NCI-H1436 (cell line): ENCODE measurements around the gene OBSL1.

Experiments used
- DNase-seq: peaks from one replicate; lab custom pipeline; 2025; lab: John Stamatoyannopoulos, UW

The OBSL1 gene

DNA sequence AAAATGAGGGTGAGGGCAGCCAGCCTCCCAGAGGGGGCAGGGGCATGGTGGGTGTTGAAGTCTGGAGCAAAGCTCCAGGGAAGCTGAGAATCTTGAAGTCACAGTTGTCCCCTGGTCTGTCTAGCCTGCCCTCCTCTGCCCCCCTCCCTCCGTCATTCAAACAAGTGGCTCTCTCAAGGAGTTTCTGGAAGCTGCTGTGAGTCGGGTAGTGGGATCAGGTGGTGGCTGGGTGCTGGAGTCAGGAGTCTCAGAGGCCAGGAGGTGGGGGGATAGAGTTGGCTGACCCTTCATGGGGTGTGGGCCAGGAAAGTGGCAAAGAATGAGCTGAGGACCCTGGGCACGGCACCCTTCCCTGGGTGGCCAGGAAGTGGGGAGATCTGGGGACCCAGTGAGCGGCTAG, 57.6 kb downstream of the OBSL1 start:
- DNase-seq = no peak

DNA sequence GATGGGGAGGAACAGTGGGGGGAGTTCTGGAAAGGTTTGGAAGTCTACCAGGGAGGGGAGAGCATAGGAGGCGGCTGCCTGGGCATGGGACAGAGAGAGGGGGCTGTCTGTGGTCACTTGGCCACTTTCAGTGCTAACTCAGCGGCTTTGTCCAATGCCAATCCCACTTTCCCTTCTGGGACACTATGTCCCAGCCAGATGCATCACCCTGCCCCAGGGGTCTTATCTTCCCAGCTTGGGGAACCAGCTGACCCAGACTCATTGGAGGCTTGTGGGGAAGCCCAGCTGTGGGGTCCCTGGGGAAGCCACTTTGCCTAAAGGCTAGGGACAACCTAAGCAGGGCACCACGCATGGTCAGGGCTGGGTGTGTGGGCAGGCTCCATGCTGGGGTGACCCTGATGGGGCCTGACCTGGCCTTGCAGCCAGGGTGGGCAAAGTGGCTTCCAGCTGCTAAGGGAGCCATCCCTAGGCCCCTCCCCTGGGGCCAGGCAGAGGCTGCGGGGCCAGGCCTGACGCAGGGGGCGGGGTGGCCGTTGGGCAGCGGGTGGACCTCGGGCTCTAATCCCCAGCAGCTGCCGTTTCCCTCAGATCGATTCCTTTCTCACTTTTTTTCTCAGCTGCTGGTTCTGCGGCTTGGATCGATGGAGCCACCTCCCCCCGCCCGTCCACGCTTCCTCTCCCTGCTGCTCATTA, 58.7 kb downstream of the OBSL1 start:
- no peak for DNase-seq

DNA sequence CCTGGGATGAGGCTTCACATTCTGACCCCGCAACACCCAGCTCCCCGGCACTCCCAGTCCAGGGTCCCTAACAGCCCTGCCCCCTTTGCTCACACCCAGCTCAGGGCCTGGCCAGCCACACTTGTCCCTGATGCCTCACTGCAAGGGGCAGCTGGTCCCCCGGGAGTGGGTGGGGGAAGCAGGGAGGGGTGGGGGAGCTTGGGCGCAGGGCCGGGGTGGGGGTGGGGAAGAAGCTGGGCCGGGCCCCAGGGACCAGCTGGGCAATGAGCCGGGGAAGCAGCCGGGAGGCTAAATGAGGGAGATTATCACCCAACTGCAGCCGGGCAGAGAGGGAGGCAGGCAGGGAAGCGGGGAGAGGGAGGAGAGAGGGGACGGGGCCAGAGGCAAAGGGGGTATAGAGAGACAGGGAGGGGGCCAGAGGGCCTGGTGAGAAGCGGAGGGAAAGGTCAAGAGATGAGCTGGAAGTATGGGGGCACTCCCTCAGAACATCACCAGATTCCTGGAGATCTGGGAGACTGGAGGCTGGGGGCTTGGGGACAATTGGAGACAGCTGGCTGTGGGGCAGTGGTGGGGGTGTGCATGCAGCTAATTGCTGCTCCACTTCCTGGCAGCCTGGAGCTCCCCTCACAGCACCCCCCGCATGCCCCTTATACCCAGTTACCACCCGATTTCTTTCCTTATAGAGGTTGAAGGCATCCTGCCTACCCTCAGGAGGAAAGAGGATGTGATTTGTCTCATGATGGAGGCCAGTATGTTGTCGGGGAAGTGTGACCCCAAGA, 59.6 kb downstream of the OBSL1 start:
- DNase-seq = peak; percentile 38

DNA sequence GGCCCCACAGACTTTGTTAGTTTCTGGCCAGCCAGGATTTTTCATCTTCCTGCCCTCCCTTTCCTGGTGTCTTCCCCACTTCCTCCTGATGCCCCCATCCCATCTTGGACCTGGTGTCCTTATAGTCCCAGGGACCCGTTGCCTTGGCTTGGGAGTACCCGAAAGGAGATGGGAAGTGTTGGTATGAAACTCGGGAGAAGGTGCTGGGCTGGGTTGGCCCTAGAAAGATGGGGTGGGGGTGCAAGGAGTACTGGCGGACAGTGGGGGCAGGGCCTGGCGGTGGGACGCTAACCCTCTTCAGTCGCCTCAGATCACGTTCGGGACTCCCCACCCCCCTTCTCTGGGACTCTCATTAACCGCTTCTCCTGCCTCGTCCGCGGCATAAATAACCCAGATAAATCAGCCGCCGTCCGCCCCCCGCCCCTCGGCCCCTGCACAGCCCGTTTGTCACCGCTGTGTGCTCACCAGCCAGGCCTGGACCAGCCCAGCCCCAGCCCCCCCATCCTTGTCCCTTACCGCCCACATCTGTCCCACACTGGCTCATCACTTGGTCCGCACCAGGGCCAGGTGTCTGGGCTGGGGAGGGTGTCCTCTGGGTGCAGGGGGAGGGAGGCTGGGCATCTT, 60.7 kb downstream of the OBSL1 start:
- no peak for DNase-seq

DNA sequence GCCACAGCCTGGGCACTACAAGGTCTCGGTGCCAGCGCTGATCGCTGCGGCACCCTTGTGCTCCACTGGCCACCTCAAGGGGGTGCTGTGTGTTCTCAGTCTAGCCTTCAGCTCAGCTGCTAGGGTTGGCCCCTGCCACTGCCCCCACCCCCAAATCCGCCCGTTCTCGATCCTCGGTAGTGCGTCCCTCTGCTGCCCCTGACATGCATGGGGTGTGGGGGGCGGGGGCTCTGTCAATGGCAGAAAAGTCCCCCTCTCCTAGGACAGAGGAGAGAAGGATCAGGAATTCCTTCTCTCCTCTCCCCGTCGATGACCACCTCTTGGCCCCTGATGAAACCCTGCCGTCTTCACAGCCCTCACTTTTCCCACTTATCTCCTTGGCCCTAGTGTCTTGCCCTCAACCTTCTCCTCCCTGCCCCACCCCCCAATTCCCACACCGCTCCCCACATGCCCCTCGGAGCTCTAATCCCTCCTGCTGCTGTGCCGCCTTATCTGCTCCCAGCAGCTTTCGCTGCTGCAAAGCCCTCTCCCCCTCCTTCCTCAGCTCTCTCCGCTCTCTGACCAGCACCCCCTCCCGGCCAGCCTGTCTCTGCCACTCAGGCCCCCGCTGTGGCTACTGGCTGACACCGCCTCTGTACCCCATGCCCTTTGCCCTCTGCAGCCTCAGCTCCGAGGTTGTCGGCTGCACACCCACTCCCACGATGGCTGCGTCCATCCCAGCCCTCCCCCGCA, 61.4 kb downstream of the OBSL1 start:
- peak; percentile 49 for DNase-seq

DNA sequence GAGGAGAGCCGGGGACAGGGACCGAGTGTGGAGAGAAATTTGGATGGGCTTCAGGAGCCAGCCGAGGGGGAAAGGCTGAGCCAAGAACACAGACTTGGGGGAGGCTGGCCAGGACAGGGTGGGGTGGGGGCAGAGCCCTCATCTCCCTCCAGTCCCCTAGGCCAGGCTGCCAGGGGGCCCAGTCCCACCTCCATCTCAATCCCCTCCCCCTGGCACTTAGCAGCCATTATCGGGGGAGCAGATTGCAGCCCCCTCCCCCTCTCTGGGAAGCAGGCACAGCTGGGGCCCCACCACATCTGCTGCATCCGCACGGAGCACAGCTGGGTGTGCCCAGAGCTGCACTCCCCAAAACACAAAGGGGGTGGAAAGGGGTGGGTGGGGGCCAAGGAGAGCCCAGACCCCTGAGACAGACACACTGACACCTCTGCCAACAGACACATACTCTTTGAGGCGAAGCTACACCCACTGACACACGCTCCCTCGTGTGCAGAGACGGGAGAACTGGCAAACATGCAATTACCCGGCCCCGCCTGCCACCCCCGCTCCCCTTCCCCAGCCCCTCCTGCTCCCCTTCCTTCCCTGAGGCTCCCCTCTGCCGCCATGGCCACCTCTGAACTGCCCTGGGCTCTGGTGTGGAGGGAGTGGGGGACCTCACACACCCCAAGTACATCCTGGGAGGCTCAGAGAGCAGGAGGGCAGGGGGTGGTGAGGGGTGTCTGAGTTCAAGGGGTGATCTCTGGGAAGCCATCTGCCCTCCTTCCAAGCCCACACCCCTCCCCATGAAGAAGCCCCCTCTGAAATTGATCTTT, 62.2 kb downstream of the OBSL1 start:
- DNase-seq = no peak

DNA sequence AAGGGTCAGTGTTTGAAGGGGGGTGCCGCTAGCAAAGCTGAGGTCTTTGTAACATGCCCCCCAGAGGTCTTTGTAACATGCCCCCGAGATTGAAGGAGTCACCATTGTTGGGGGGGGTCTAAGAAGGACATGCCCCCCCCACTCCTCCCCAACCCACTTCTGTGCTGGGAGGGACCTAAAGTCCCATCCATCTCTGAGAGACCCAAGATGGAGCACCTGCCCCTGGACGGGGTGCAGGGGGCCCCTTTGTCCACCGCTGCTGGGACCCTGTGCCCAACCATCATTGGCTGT, 63.0 kb downstream of the OBSL1 start:
- DNase-seq = no peak

DNA sequence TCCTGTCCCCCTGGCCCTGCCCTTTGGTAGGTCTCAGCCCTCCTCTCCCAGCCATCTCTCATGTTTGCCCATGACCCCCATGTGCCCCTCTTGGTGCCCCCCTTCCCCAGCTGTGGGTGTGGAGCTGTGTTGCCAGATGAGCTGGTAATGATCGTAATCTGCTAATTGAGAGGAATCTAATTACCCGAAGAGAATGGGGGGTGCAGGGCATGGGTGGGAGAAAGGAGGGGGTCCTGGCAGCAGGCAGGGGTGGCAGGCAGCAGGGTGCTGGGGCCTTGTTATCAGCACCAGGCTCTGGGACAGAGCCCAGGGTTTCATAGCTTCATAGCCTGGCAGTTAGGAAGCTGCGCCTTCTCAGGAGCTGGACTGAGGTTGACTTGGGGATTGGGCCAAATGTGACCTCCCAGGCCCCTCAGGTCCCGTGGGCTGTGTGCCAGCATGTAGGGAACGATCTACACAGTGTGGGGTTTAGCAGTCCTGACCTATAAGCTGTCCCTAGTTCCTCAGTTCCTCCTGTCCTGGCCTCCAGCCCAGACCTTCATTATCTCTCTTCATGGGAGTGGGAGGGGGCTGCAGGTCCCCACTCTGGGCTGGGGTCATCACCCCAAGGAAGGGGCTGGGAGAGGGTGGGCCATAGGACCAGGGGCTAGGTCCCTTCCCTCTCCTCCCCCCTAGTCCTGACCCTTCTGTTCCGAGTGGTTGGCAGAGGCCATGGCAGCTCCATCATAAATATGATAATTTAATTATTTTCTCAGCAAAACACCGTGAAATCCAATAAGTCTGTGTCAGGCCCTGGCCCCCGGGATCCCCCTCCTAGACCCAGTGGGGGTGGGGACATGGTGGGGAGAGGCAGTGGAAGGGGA, 63.5 kb downstream of the OBSL1 start:
- DNase-seq = no peak

DNA sequence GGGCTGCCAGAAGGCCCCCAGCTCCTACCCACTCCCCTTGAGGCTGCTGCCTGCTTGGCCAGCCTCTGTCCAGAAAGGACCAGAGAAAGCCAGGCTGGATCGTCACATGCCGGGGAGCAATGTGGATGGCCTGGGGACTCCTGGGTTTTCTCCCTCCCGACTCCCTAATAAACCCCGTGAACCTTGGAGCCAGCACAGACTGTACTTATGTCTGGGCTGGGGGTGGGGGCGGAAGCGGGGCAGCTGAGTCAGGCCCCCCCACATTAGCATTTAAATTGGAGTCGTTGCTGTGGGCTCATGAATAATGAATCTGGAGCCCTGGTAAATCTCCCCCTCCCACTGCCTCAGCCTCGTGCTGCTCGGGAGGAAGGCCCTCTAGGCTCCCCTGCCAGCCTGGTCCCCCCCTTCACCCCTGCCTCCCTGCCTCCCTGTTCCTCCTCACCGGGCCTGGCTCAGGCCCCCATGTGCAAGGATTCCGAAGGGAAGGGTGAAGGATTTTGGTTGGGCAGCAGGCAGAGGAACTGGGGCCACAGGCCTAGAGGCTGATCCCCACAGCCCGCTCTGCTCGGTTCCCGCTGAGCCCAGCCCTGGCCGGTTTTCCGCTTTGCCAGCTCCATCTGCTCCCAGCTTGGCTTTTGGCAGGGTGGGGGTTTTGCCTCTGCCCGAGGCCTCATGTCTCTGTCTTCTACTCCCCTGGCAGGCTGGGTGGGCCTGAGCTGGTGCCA, 64.4 kb downstream of the OBSL1 start:
- DNase-seq = no peak

DNA sequence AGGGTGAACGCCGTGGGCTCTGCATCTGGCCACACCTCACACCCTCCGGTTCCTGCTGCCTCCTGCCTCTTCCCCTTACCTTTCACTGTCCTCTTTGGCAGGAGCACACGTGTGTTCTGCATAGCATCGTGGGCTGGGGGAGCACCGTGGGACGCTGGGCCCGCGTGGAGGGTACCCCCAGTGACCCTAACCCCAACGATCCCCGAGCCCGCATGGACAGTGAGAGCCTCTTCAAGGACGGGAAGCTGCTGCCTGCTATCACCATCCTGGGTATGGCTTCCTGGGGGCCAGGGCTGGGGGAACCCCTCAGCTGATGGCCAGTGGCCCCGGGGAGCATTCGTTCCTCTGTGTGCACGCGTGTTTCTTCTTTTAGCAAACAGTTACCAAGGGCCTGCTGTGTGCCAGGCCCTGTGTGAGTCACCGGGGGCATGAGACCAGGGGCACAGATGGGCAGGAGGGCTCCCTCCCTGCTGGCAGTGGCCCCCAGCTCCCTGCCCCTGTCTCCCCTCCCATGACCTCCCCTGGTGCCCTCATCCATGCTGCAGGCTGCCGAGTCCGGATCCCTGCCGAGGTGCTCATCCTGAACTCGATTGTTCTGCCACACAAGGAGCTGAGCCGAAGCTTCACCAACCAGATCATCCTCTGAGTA, 65.1 kb downstream of the OBSL1 start:
- no peak for DNase-seq

DNA sequence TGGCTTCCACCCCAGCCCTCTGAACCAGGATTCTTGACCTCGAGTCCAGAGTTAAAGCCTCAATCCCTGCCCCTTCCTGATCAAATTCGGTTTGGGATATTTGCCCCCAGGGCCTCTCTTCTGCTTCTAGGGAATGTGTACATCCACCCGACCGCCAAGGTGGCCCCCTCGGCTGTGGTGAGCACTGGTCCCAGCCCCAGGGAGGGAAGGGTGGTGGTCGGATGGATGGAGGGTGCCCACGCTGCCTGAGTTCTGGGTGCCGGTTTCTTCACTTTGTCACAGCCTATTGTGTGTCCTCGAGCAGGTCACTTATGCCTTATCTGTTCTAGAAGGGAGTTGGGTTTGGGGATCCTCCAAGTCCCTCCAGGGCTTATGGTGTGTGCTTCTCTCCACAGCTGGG, 65.8 kb downstream of the OBSL1 start:
- no peak for DNase-seq

DNA sequence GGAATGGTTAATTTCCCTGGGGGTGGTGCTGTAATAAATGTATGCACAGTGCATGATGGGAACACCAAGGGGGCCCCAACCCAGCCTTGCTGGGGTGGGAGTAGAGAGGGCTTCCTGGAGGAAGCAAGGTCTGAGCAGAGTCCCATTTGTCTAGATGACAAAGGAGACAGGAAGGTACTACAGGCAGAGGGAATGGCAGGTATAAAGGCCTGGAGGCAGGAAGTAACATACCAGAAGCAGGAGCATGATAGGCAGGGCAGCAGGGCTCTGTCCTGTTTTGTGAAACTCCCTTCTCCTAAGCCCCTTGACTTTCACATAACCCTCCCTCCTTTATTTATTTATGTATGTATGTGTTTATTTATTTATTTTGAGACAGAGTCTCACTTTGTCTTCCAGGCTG, 68.7 kb downstream of the OBSL1 start:
- no peak for DNase-seq

DNA sequence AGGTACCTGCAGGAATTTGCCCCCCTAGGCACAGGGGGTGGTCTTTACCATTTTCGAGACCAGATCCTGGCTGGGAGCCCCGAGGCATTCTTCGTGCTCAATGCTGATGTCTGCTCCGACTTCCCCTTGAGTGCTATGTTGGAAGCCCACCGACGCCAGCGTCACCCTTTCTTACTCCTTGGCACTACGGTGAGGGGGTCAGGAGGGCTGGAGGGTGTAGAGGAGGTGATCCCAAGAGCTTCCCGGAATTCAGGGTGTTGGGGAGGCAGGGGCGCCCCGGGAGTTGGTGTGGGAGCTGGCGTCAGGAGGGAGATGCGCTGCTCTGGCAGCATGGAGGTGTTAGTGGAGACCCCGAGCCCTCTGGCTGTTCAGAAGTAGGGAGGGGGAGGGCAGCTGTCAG, 69.5 kb downstream of the OBSL1 start:
- no peak for DNase-seq
